ENCODE results near the gene TRPV3. TPM values are rescaled to one million over a fixed set of nuclear protein-coding genes. Genes with fewer than 3 reads are reported as not detected.

Gene TRPV3
- total and polyA plus RNA-seq, 2 of the 13 experiments (the other 11 are each of a cell fraction or from before 2014, with no cell fraction given), result 0.90 to 1.0 TPM

DNA sequence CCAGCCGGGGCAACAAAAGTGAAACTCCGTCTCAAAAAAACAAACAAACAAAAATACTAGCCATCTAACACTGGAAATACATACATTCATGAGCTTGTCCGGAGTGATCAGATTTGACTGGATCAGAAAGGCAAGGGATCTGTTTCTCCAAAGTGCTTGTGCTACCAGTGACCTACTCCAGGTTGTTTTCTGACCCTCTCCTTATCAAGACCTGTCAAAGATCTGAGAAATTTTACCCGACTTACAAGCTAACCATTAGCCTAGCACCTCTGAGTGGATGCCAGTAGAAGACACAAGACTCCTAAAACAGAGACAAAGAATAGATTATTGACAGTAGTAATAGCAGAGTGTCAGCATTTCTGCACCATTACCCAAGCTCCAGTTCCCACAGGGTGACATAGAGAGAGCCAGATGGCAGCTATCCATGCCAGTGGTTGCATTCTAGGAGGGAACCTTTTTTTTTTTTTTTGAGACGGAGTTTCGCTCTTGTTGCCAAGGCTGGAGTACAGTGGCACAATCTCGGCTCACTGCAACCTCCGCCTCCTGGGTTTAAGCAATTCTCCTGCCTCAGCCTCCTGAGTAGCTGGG, 72.0 kb downstream of the TRPV3 start:
- H4K20me1 ChIP-seq (ENCODE audit: insufficient read depth, low read length), result no peaks in the 10 kb centered on the region
- peaks cover 0 to 3% of the 10 kb centered on the region in 2 experiments; a peak in 2 of 5 replicates for H3K27me3 ChIP-seq (ENCODE audit: control insufficient read depth in 1 of 2, insufficient read depth in 2 of 2, low read length in 2 of 2)
- FAIRE-seq (no peak), DNase-seq (ENCODE audit: low spot score) (no peak), ATAC-seq (no peak)
- H3K9me3 ChIP-seq (ENCODE audit: low read length), result no peaks in the 10 kb centered on the region
- H2AFZ ChIP-seq (ENCODE audit: low read length), result no peak overlapping the region
- H3K9ac ChIP-seq (ENCODE audit: insufficient read depth, low read depth, low read length), result no peak overlapping the region
- in situ Hi-C loops (cut with HindIII; ENCODE audit: extremely low pct_ligation_motif_present, low pct_unique_long_range_greater_than_20kb), result no loop called here
- H3K4me1 ChIP-seq (ENCODE audit: insufficient read depth, low read length), result peaks cover 2% of the 10 kb centered on the region; the same call in 1 of the 2 replicates
- CTCF ChIA-PET (ENCODE audit: low intra/inter-chr PET ratio, low total read pairs), result no interaction called here
- H3K4me2 ChIP-seq (ENCODE audit: low read depth, low read length), result no peak overlapping the region
- H3K27ac ChIP-seq (ENCODE audit: extremely low read length, insufficient read depth, low read length), result no peak overlapping the region
- TF ChIP-seq NFYB (CRISPR knock-in tag; IDR thresholded peaks at IDR 0.05) (no peak), ZFP36L1 (CRISPR knock-in tag; IDR thresholded peaks at IDR 0.05) (no peak), POLR2A (IDR thresholded peaks at IDR 0.05; ENCODE audit: insufficient read depth in 1 of 2, low read depth in 2 of 2, low read length in 2 of 2) (no peak), ZNF577 (CRISPR knock-in tag; IDR thresholded peaks at IDR 0.05; ENCODE audit: borderline replicate concordance, low read depth) (no peak), EZH2 (conservative IDR thresholded peaks at IDR 0.05; ENCODE audit: low read depth, low read length) (no peak), KLF9 (CRISPR knock-in tag; IDR thresholded peaks at IDR 0.05; ENCODE audit: low read depth) (no peak)
- no peaks in the 10 kb centered on the region for H3K36me3 ChIP-seq (replicated peaks in 1 of 2; ENCODE audit: control insufficient read depth in 1 of 2, insufficient read depth in 2 of 2, low read length in 2 of 2)
- intact Hi-C loops (cut with micrococcal nuclease; ENCODE audit: unreplicated experiment), result no loop called here
- WGBS (ENCODE audit: low lambda C conversion rate), result 50% methylated on average over 8 of the region's 8 CpGs
- BruUV-seq (replicated peaks), result no TSS peak
- no peaks in the 10 kb centered on the region for H3K79me2 ChIP-seq (ENCODE audit: insufficient read depth, low read length)
- H3K4me3 ChIP-seq (replicated peaks in 1 of 3; ENCODE audit: insufficient read depth in 1 of 3, low read depth in 2 of 3, low read length in 3 of 3), result no peak overlapping the region
- POLR2A ChIA-PET, result no interaction called here

GRCh38 chr17:3482852-3483251, 74.8 kb downstream of the TRPV3 start:
- in situ Hi-C loops (cut with HindIII; ENCODE audit: extremely low pct_ligation_motif_present, low pct_unique_long_range_greater_than_20kb) (no loop called here), intact Hi-C loops (cut with micrococcal nuclease; ENCODE audit: unreplicated experiment) (no loop called here)
- Histone ChIP-seq H3K27me3 (ENCODE audit: control insufficient read depth in 1 of 2, insufficient read depth in 2 of 2, low read length in 2 of 2) (peaks cover 0 to 3% of the 10 kb centered on the region in 2 experiments; a peak in 1 of 5 replicates), H3K4me2 (ENCODE audit: low read depth, low read length) (no peak overlapping the region), H3K27ac (ENCODE audit: extremely low read length, insufficient read depth, low read length) (no peak overlapping the region), H3K4me1 (ENCODE audit: insufficient read depth, low read length) (no peaks in the 10 kb centered on the region), H3K4me3 (replicated peaks in 1 of 3; ENCODE audit: insufficient read depth in 1 of 3, low read depth in 2 of 3, low read length in 3 of 3) (no peak overlapping the region), H3K9me3 (ENCODE audit: low read length) (no peaks in the 10 kb centered on the region), H3K79me2 (ENCODE audit: insufficient read depth, low read length) (no peaks in the 10 kb centered on the region), H2AFZ (ENCODE audit: low read length) (no peak overlapping the region), H4K20me1 (ENCODE audit: insufficient read depth, low read length) (no peaks in the 10 kb centered on the region), H3K36me3 (replicated peaks in 1 of 2; ENCODE audit: control insufficient read depth in 1 of 2, insufficient read depth in 2 of 2, low read length in 2 of 2) (no peaks in the 10 kb centered on the region), H3K9ac (ENCODE audit: insufficient read depth, low read depth, low read length) (no peak overlapping the region)
- FAIRE-seq (no peak), DNase-seq (ENCODE audit: low spot score) (no peak), ATAC-seq (no peak)
- WGBS (ENCODE audit: low lambda C conversion rate), result 55% methylated on average over 3 of the region's 3 CpGs
- CTCF ChIA-PET (ENCODE audit: low intra/inter-chr PET ratio, low total read pairs), result no interaction called here
- no TSS peak for BruUV-seq (replicated peaks)
- POLR2A ChIA-PET, result no interaction called here
- TF ChIP-seq ZFP1 (CRISPR knock-in tag; IDR thresholded peaks at IDR 0.05), result no peak
- no peak for TF ChIP-seq KIAA2018 (CRISPR knock-in tag; IDR thresholded peaks at IDR 0.05; ENCODE audit: borderline replicate concordance)
- TF ChIP-seq ZNF354B (CRISPR knock-in tag; IDR thresholded peaks at IDR 0.05), result no peak
- TF ChIP-seq SRF (IDR thresholded peaks at IDR 0.05; ENCODE audit: low read depth, low read length), result no peak
- TF ChIP-seq, protein P1, sequence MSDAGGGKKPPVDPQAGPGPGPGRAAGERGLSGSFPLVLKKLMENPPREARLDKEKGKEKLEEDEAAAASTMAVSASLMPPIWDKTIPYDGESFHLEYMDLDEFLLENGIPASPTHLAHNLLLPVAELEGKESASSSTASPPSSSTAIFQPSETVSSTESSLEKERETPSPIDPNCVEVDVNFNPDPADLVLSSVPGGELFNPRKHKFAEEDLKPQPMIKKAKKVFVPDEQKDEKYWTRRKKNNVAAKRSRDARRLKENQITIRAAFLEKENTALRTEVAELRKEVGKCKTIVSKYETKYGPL (CRISPR knock-in tag; IDR thresholded peaks at IDR 0.05), result no peak
- no peak for TF ChIP-seq ZNF850 (CRISPR knock-in tag; conservative IDR thresholded peaks at IDR 0.05)
